ENCODE data around the gene TEKTIP1.

DNA sequence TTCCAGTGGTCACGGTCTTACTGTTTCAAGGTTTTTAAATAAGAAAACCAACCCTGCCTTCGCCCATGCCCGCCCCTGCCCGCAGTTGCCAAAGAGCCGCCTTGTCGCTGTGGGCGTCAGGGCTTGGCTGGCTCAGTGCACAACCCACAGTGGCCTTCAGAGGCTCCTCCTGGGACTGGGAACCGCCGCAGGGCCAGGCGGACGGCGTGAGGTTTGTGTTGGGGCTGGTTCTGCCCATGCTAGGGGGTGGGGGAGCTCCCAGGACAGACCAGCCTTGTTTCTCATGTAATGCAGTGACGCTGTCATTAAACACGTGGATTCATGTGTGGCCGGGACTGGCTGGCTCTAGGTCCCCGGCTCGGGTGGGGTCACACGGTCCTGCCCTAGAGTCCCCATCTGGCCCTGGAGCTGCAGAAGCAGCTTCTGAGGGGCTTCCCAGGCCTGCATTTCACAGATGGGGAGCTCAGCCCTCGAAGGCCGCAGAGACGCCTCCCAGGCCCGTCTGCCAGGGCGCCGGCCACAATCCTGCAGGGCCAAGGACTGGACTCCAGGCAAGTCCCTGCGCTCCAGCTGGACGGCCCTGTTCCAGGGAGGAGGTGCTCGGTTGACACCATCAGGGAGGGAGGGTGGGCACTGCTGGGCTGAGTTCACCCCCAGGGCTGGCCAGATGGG, 2.4 kb upstream of the TEKTIP1 start:
- TF ChIP-seq, protein P1, sequence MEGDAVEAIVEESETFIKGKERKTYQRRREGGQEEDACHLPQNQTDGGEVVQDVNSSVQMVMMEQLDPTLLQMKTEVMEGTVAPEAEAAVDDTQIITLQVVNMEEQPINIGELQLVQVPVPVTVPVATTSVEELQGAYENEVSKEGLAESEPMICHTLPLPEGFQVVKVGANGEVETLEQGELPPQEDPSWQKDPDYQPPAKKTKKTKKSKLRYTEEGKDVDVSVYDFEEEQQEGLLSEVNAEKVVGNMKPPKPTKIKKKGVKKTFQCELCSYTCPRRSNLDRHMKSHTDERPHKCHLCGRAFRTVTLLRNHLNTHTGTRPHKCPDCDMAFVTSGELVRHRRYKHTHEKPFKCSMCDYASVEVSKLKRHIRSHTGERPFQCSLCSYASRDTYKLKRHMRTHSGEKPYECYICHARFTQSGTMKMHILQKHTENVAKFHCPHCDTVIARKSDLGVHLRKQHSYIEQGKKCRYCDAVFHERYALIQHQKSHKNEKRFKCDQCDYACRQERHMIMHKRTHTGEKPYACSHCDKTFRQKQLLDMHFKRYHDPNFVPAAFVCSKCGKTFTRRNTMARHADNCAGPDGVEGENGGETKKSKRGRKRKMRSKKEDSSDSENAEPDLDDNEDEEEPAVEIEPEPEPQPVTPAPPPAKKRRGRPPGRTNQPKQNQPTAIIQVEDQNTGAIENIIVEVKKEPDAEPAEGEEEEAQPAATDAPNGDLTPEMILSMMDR (IDR thresholded peaks at IDR 0.05): no peak
- TF ChIP-seq POLR2A (IDR thresholded peaks at IDR 0.05): no peak

Measured in uterus (tissue), 2 donors.